WI38 (cell line): ENCODE measurements around the gene CNN2.

Experiments
- H3K4me3 ChIP-seq: 2 replicates; pipeline ENCODE4 v1.5.1; 2011; ENCODE audit warnings: low read depth, mild to moderate bottlenecking, control low read depth, low read length
- CTCF ChIP-seq: IDR thresholded peaks from 2 replicates; pipeline ENCODE4 v1.5.1; 2012; ENCODE audit warnings: low read depth, mild to moderate bottlenecking, control low read depth, low read length

CNN2 gene

GRCh38 chr19:1084024-1084868, 57.8 kb downstream of the CNN2 start:
- H3K4me3 ChIP-seq, result no peak overlapping the region
- no peak for TF ChIP-seq CTCF

- no peak for TF ChIP-seq CTCF
- H3K4me3 ChIP-seq, result no peak overlapping the region
Measured at GRCh38 chr19:1085053-1085658, 58.7 kb downstream of the CNN2 start.

- no peak for TF ChIP-seq CTCF
- H3K4me3 ChIP-seq, result no peak overlapping the region
Measured at GRCh38 chr19:1085676-1086442, 59.5 kb downstream of the CNN2 start.

GRCh38 chr19:1086613-1087012, 60.2 kb downstream of the CNN2 start:
- H3K4me3 ChIP-seq, result no peak overlapping the region
- TF ChIP-seq CTCF, result no peak

GRCh38 chr19:1087813-1088415, 61.5 kb downstream of the CNN2 start:
- H3K4me3 ChIP-seq, result no peak overlapping the region
- no peak for TF ChIP-seq CTCF

- no peak overlapping the region for H3K4me3 ChIP-seq
- no peak for TF ChIP-seq CTCF
Measured at GRCh38 chr19:1088416-1089010, 62.1 kb downstream of the CNN2 start.
